GM18861 (cell line): ENCODE results near the gene MVD.

ENCODE experiments used
- ATAC-seq: cut with Tn5 transposase; IDR thresholded peaks from one replicate; pipeline ENCODE4 v1.9.1; 2021; ENCODE audit not compliant: unreplicated experiment

MVD gene

GRCh38 chr16:88697116-88697830 lies 34.4 kb upstream of the MVD start:
- no peak for ATAC-seq

- ATAC-seq, result no peak
Observed at GRCh38 chr16:88696441-88696840, 33.5 kb upstream of the MVD start.

GRCh38 chr16:88695753-88696152 lies 32.9 kb upstream of the MVD start:
- ATAC-seq, result no peak

GRCh38 chr16:88695218-88695617 lies 32.3 kb upstream of the MVD start:
- ATAC-seq, result no peak

- no peak for ATAC-seq
Observed at GRCh38 chr16:88694221-88695087, 31.6 kb upstream of the MVD start.

GRCh38 chr16:88693420-88694177 lies 30.7 kb upstream of the MVD start:
- no peak for ATAC-seq

GRCh38 chr16:88692861-88693260 lies 30.0 kb upstream of the MVD start:
- no peak for ATAC-seq

GRCh38 chr16:88691924-88692560 lies 29.2 kb upstream of the MVD start:
- ATAC-seq, result no peak

GRCh38 chr16:88691129-88691813 lies 28.4 kb upstream of the MVD start:
- ATAC-seq, result no peak

- ATAC-seq, result no peak
Observed at GRCh38 chr16:88690341-88691128, 27.6 kb upstream of the MVD start.

- ATAC-seq, result no peak
Observed at GRCh38 chr16:88688013-88688778, 25.3 kb upstream of the MVD start.

- no peak for ATAC-seq
Observed at GRCh38 chr16:88687676-88688012, 24.8 kb upstream of the MVD start.

GRCh38 chr16:88687254-88687576 lies 24.3 kb upstream of the MVD start:
- no peak for ATAC-seq

GRCh38 chr16:88686439-88687253 lies 23.8 kb upstream of the MVD start, which contains the start of gene SNAI3:
Gene SNAI3 (minus strand): TSS chr16:88686507. CDS start chr16:88686406, 101 bp downstream.
- peak; percentile 42 for ATAC-seq

GRCh38 chr16:88686062-88686438 lies 23.2 kb upstream of the MVD start:
- ATAC-seq, result no peak

GRCh38 chr16:88685156-88686061 lies 22.5 kb upstream of the MVD start:
- no peak for ATAC-seq

- ATAC-seq, result no peak
Observed at GRCh38 chr16:88684569-88685155, 21.8 kb upstream of the MVD start.
